ENCODE measurements around the gene UNC119. TPM values are rescaled to one million over a fixed set of nuclear protein-coding genes. Genes with fewer than 3 reads are reported as not detected.
"Not testable (repeated sequence)": the region's sequence is repeated elsewhere in the genome, so short reads cannot be mapped to it uniquely, and the experiment has no call there.

The UNC119 gene
- total and polyA plus RNA-seq, 2 experiments from 2014 or later = 39.0 to 78.4 TPM

DNA sequence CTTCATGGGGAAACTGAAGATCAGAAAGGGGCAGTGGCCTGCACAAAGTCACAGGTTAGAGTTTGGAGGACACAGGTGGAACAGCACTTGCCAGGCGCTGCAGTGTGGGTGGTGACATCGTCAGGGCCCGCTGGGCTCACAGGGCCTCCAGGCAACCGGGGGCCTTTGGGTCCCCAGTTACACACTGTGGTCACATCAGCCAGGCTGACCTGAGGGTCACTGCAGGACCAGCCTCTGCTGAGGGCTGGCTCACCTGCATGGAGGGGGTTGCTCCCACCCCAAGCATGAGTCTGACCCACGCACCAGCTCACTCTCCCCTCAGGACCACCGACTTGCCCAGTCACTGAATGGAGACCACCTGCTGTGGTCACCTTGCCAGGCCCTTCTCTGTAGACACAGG lies 29.2 kb downstream of the UNC119 start:
- no peaks in the 10 kb centered on the region for H3K79me2 ChIP-seq (replicated peaks; ENCODE audit: insufficient read depth)
- TF ChIP-seq JUNB (IDR thresholded peaks at IDR 0.05; ENCODE audit: unreplicated experiment) (no peak), ZNF114 (CRISPR knock-in tag; IDR thresholded peaks at IDR 0.05) (no peak), POLR2AphosphoS5 (IDR thresholded peaks at IDR 0.05; ENCODE audit: low read depth) (no peak), STAT1 (IDR thresholded peaks at IDR 0.05; ENCODE audit: unreplicated experiment) (no peak), EZH2phosphoT487 (IDR thresholded peaks at IDR 0.05; ENCODE audit: unreplicated experiment) (no peak)
- H3K9me2 ChIP-seq (ENCODE audit: insufficient read depth) = no peaks in the 10 kb centered on the region
- Mint-ChIP-seq H3K27me3 (ENCODE audit: insufficient read depth, low read depth, poor library complexity) (peaks cover 21% of the 10 kb centered on the region), H3K4me1 (peaks cover 3% of the 10 kb centered on the region; the same call in 2 of the 3 replicates), H3K9me3 (no peaks in the 10 kb centered on the region; the same call in 2 of the 3 replicates), H3K36me3 (ENCODE audit: low read depth) (no peaks in the 10 kb centered on the region; the same call in 2 of the 3 replicates), H3K27ac (no peak overlapping the region), H3K4me3 (no peak overlapping the region)
- H2AFZ ChIP-seq = no peak overlapping the region
- no peaks in the 10 kb centered on the region for H3F3A ChIP-seq (replicated peaks; ENCODE audit: low read depth)
- H3K27me3 ChIP-seq (ENCODE audit: insufficient read depth) = no peaks in the 10 kb centered on the region
- no peak overlapping the region for H3K4me3 ChIP-seq
- H3K4me2 ChIP-seq = no peak overlapping the region
- no peak for DNase-seq (ENCODE audit: low spot score)
- ATAC-seq = no peak
- H3K36me3 ChIP-seq (ENCODE audit: insufficient read depth) = no peaks in the 10 kb centered on the region
- no peak overlapping the region for H3K27ac ChIP-seq (ENCODE audit: low read depth)
- H3K4me1 ChIP-seq (ENCODE audit: insufficient read depth) = no peaks in the 10 kb centered on the region
- H4K20me1 ChIP-seq (replicated peaks; ENCODE audit: insufficient read depth) = no peaks in the 10 kb centered on the region

DNA sequence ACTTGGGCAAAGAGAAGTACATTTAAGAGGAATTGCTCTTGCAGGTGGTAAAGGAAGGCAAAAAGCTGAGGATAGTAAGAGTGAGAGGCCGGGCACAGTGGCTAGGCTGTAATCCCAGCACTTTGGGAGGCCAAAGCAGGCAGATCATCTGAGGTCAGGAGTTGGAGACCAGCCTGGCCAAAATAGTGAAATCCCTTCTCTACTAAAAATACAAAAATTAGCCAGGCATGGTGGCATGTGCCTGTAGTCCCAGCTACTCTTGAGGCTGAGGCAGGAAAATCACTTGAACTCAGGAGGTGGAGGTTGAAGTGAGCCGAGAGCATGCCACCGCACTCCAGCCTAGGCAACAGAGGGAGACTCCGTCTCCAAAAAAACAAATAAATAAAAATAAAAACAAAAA lies 30.1 kb downstream of the UNC119 start:
- not testable (repeated sequence) for H3K9me2 ChIP-seq (ENCODE audit: insufficient read depth); DNase-seq (ENCODE audit: low spot score); H3K9me3 Mint-ChIP-seq; H3K4me2 ChIP-seq; H4K20me1 ChIP-seq (replicated peaks; ENCODE audit: insufficient read depth); H3K27ac ChIP-seq (ENCODE audit: low read depth); H3K27me3 ChIP-seq (ENCODE audit: insufficient read depth); H3K4me1 ChIP-seq (ENCODE audit: insufficient read depth); H3F3A ChIP-seq (replicated peaks; ENCODE audit: low read depth); H3K4me3 Mint-ChIP-seq; H3K4me3 ChIP-seq; H3K27ac Mint-ChIP-seq; ATAC-seq; H3K79me2 ChIP-seq (replicated peaks; ENCODE audit: insufficient read depth); H3K36me3 ChIP-seq (ENCODE audit: insufficient read depth); H3K36me3 Mint-ChIP-seq (ENCODE audit: low read depth); H2AFZ ChIP-seq; H3K4me1 Mint-ChIP-seq
- peaks cover 20% of the 10 kb centered on the region for H3K27me3 Mint-ChIP-seq (ENCODE audit: insufficient read depth, low read depth, poor library complexity)

DNA sequence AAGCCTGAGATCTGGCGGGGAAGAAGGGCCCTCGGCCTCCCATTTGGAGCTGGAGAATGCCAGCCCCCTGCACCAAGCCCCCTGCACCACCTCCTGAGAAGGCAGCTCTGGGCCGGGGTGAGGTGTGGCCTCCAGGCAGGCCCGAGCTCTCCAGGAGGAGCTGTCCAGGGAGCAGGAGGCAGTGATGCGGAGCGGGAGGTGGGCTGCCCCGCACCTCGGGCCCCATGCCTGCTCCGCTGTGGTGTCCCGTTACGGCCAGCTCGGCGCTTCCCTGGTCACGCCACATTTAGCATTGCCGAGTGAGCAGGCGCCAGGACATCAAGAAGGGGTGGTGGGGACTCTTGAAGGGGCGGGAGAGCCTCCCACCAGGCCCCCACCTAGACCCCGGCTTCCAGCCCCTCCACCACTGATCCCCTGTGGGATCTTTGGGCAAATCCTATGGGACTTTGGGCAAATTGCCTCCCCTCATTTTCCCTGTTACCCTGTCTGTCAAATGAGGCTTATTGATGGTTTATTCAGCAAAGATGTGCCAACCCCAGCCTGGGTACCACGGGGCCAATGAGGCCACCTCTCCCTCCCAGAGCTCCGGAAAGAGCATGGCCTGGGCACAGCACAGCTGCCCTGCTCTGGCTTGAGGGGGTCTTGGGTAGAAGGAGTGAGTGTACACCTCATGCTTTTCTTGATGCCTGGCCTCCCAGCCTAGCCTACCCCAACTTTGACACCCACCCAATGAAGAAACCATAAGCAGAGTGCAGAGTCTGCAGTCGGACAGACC lies 30.9 kb downstream of the UNC119 start:
- no peak for TF ChIP-seq ZNF114 (CRISPR knock-in tag; IDR thresholded peaks at IDR 0.05)
- TF ChIP-seq, protein P1, sequence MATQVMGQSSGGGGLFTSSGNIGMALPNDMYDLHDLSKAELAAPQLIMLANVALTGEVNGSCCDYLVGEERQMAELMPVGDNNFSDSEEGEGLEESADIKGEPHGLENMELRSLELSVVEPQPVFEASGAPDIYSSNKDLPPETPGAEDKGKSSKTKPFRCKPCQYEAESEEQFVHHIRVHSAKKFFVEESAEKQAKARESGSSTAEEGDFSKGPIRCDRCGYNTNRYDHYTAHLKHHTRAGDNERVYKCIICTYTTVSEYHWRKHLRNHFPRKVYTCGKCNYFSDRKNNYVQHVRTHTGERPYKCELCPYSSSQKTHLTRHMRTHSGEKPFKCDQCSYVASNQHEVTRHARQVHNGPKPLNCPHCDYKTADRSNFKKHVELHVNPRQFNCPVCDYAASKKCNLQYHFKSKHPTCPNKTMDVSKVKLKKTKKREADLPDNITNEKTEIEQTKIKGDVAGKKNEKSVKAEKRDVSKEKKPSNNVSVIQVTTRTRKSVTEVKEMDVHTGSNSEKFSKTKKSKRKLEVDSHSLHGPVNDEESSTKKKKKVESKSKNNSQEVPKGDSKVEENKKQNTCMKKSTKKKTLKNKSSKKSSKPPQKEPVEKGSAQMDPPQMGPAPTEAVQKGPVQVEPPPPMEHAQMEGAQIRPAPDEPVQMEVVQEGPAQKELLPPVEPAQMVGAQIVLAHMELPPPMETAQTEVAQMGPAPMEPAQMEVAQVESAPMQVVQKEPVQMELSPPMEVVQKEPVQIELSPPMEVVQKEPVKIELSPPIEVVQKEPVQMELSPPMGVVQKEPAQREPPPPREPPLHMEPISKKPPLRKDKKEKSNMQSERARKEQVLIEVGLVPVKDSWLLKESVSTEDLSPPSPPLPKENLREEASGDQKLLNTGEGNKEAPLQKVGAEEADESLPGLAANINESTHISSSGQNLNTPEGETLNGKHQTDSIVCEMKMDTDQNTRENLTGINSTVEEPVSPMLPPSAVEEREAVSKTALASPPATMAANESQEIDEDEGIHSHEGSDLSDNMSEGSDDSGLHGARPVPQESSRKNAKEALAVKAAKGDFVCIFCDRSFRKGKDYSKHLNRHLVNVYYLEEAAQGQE (IDR thresholded peaks at IDR 0.05; ENCODE audit: unreplicated experiment) = peak; percentile 52
- no peaks in the 10 kb centered on the region for H3K79me2 ChIP-seq (replicated peaks; ENCODE audit: insufficient read depth)
- H4K20me1 ChIP-seq (replicated peaks; ENCODE audit: insufficient read depth) = no peaks in the 10 kb centered on the region
- peaks cover 3% of the 10 kb centered on the region; the same call in 2 of the 3 replicates for H3K4me1 Mint-ChIP-seq
- DNase-seq (ENCODE audit: low spot score) = peak; percentile 65
- peak overlapping the region; percentile 43; the same call in 1 of the 2 replicates for H2AFZ ChIP-seq
- H3F3A ChIP-seq (replicated peaks; ENCODE audit: low read depth) = no peaks in the 10 kb centered on the region
- no peaks in the 10 kb centered on the region for H3K27me3 ChIP-seq (ENCODE audit: insufficient read depth)
- no peak overlapping the region for H3K27ac ChIP-seq (ENCODE audit: low read depth)
- H3K27me3 Mint-ChIP-seq (ENCODE audit: insufficient read depth, low read depth, poor library complexity) = peaks cover 16% of the 10 kb centered on the region
- peaks cover 3% of the 10 kb centered on the region; the same call in 1 of the 3 replicates for H3K9me3 Mint-ChIP-seq
- H3K4me3 Mint-ChIP-seq = no peak overlapping the region
- H3K4me2 ChIP-seq = no peak overlapping the region
- H3K9me2 ChIP-seq (ENCODE audit: insufficient read depth) = no peaks in the 10 kb centered on the region
- H3K27ac Mint-ChIP-seq = no peak overlapping the region
- peak; percentile 92 for ATAC-seq
- no peaks in the 10 kb centered on the region for H3K4me1 ChIP-seq (ENCODE audit: insufficient read depth)
- H3K36me3 ChIP-seq (ENCODE audit: insufficient read depth) = no peaks in the 10 kb centered on the region
- H3K36me3 Mint-ChIP-seq (ENCODE audit: low read depth) = no peaks in the 10 kb centered on the region; the same call in 2 of the 3 replicates
- H3K4me3 ChIP-seq = no peak overlapping the region

Data from GM23338 (cell line).